Measurements from ENCODE around the gene HORMAD2.

The HORMAD2 gene

GRCh38 chr22:30116362-30117117, 36.3 kb downstream of the HORMAD2 start:
- Histone ChIP-seq H3K9me3 (ENCODE audit: insufficient read depth, low read depth, low read length) (no peaks in the 10 kb centered on the region), H3K4me1 (ENCODE audit: insufficient read depth, low read length, poor library complexity, severe bottlenecking) (peaks cover 9% of the 10 kb centered on the region)
- TF ChIP-seq EZH2phosphoT487 (IDR thresholded peaks at IDR 0.05; ENCODE audit: borderline replicate concordance), result no peak

GRCh38 chr22:30117256-30117655, 37.0 kb downstream of the HORMAD2 start:
- no peaks in the 10 kb centered on the region for H3K36me3 ChIP-seq (ENCODE audit: insufficient read depth, low read length)
- peaks cover 13% of the 10 kb centered on the region for H3K4me1 ChIP-seq (ENCODE audit: insufficient read depth, low read length, poor library complexity, severe bottlenecking)
- H3K79me2 ChIP-seq (ENCODE audit: insufficient read depth, low read length), result no peaks in the 10 kb centered on the region
- no peaks in the 10 kb centered on the region for H3F3A ChIP-seq (ENCODE audit: low read depth)
- H4K20me1 ChIP-seq (ENCODE audit: insufficient read depth, low read length, poor library complexity, severe bottlenecking), result no peaks in the 10 kb centered on the region
- H3K4me3 ChIP-seq (ENCODE audit: low read length, poor library complexity, severe bottlenecking), result no peak overlapping the region
- no peaks in the 10 kb centered on the region for H3K9me2 ChIP-seq (replicated peaks; ENCODE audit: low read depth, low read length)
- TF ChIP-seq EZH2phosphoT487 (IDR thresholded peaks at IDR 0.05; ENCODE audit: borderline replicate concordance), result no peak
- TF ChIP-seq CTCF (conservative IDR thresholded peaks at IDR 0.05; ENCODE audit: low read length), result no peak
- H2AFZ ChIP-seq (ENCODE audit: low read length), result no peak overlapping the region
- H3K9ac ChIP-seq (ENCODE audit: low read depth, low read length, poor library complexity, severe bottlenecking), result no peak overlapping the region
- H3K4me2 ChIP-seq (ENCODE audit: low read depth, low read length, poor library complexity, severe bottlenecking), result no peak overlapping the region
- no peaks in the 10 kb centered on the region for H3K27me3 ChIP-seq (ENCODE audit: insufficient read depth, low read length, poor library complexity, severe bottlenecking)
- H3K9me3 ChIP-seq (ENCODE audit: insufficient read depth, low read depth, low read length), result no peaks in the 10 kb centered on the region

More at GRCh38 chr22:30116362-30117117, 36.3 kb downstream of the HORMAD2 start:
- no peak overlapping the region for H3K9ac ChIP-seq (ENCODE audit: low read depth, low read length, poor library complexity, severe bottlenecking)
- no peaks in the 10 kb centered on the region for H3K27me3 ChIP-seq (ENCODE audit: insufficient read depth, low read length, poor library complexity, severe bottlenecking)
- H4K20me1 ChIP-seq (ENCODE audit: insufficient read depth, low read length, poor library complexity, severe bottlenecking), result no peaks in the 10 kb centered on the region
- peak overlapping the region; percentile 4 for H2AFZ ChIP-seq (ENCODE audit: low read length)
- no peak overlapping the region for H3K4me3 ChIP-seq (ENCODE audit: low read length, poor library complexity, severe bottlenecking)
- no peaks in the 10 kb centered on the region for H3K36me3 ChIP-seq (ENCODE audit: insufficient read depth, low read length)
- H3F3A ChIP-seq (ENCODE audit: low read depth), result no peaks in the 10 kb centered on the region
- no peaks in the 10 kb centered on the region for H3K79me2 ChIP-seq (ENCODE audit: insufficient read depth, low read length)
- no peaks in the 10 kb centered on the region for H3K9me2 ChIP-seq (replicated peaks; ENCODE audit: low read depth, low read length)
- H3K4me2 ChIP-seq (ENCODE audit: low read depth, low read length, poor library complexity, severe bottlenecking), result no peak overlapping the region

GRCh38 chr22:30118291-30118690, 38.0 kb downstream of the HORMAD2 start:
- Histone ChIP-seq H3K36me3 (ENCODE audit: insufficient read depth, low read length) (no peaks in the 10 kb centered on the region), H3K27me3 (ENCODE audit: insufficient read depth, low read length, poor library complexity, severe bottlenecking) (no peaks in the 10 kb centered on the region), H3K9ac (ENCODE audit: low read depth, low read length, poor library complexity, severe bottlenecking) (no peak overlapping the region), H3K4me1 (ENCODE audit: insufficient read depth, low read length, poor library complexity, severe bottlenecking) (peaks cover 13% of the 10 kb centered on the region), H2AFZ (ENCODE audit: low read length) (peak overlapping the region; percentile 60), H3K4me2 (ENCODE audit: low read depth, low read length, poor library complexity, severe bottlenecking) (no peak overlapping the region), H3K79me2 (ENCODE audit: insufficient read depth, low read length) (no peaks in the 10 kb centered on the region), H3K9me2 (replicated peaks; ENCODE audit: low read depth, low read length) (no peaks in the 10 kb centered on the region), H3K9me3 (ENCODE audit: insufficient read depth, low read depth, low read length) (no peaks in the 10 kb centered on the region), H4K20me1 (ENCODE audit: insufficient read depth, low read length, poor library complexity, severe bottlenecking) (no peaks in the 10 kb centered on the region), H3K4me3 (ENCODE audit: low read length, poor library complexity, severe bottlenecking) (no peak overlapping the region), H3F3A (ENCODE audit: low read depth) (no peaks in the 10 kb centered on the region)
- TF ChIP-seq EZH2phosphoT487 (IDR thresholded peaks at IDR 0.05; ENCODE audit: borderline replicate concordance), result no peak
- TF ChIP-seq CTCF (conservative IDR thresholded peaks at IDR 0.05; ENCODE audit: low read length), result no peak

GRCh38 chr22:30121960-30122359, 41.7 kb downstream of the HORMAD2 start:
- H4K20me1 ChIP-seq (ENCODE audit: insufficient read depth, low read length, poor library complexity, severe bottlenecking), result no peaks in the 10 kb centered on the region
- no peak overlapping the region for H3K4me3 ChIP-seq (ENCODE audit: low read length, poor library complexity, severe bottlenecking)
- H3K4me2 ChIP-seq (ENCODE audit: low read depth, low read length, poor library complexity, severe bottlenecking), result no peak overlapping the region
- H3K27me3 ChIP-seq (ENCODE audit: insufficient read depth, low read length, poor library complexity, severe bottlenecking), result no peaks in the 10 kb centered on the region
- no peak overlapping the region for H3K9ac ChIP-seq (ENCODE audit: low read depth, low read length, poor library complexity, severe bottlenecking)
- H3K79me2 ChIP-seq (ENCODE audit: insufficient read depth, low read length), result no peaks in the 10 kb centered on the region
- H3K4me1 ChIP-seq (ENCODE audit: insufficient read depth, low read length, poor library complexity, severe bottlenecking), result peaks cover 9% of the 10 kb centered on the region
- H3K9me3 ChIP-seq (ENCODE audit: insufficient read depth, low read depth, low read length), result no peaks in the 10 kb centered on the region
- no peaks in the 10 kb centered on the region for H3K9me2 ChIP-seq (replicated peaks; ENCODE audit: low read depth, low read length)
- H2AFZ ChIP-seq (ENCODE audit: low read length), result no peak overlapping the region; the same call in 1 of the 2 replicates
- TF ChIP-seq CTCF (conservative IDR thresholded peaks at IDR 0.05; ENCODE audit: low read length) (no peak), EZH2phosphoT487 (IDR thresholded peaks at IDR 0.05; ENCODE audit: borderline replicate concordance) (no peak)
- H3K36me3 ChIP-seq (ENCODE audit: insufficient read depth, low read length), result no peaks in the 10 kb centered on the region
- no peaks in the 10 kb centered on the region for H3F3A ChIP-seq (ENCODE audit: low read depth)
